HG02943 (cell line): ENCODE measurements around the gene CSRP1.
"Not testable (repeated sequence)": the region's sequence is repeated elsewhere in the genome, so short reads cannot be mapped to it uniquely, and the experiment has no call there.

ENCODE experiments used
- ATAC-seq: cut with Tn5 transposase; IDR thresholded peaks from one replicate; pipeline ENCODE4 v1.9.1; 2021; ENCODE audit warnings: mild to moderate bottlenecking, low read depth, moderate library complexity; ENCODE audit not compliant: unreplicated experiment

The CSRP1 gene

GRCh38 chr1:201481761-201482493, 25.0 kb downstream of the CSRP1 start:
- peak; percentile 73 for ATAC-seq

- ATAC-seq, result no peak
These were observed 25.9 kb downstream of the CSRP1 start for GRCh38 chr1:201481004-201481380.

GRCh38 chr1:201480231-201481003, 26.5 kb downstream of the CSRP1 start:
- peak; percentile 74 for ATAC-seq

GRCh38 chr1:201479201-201479730, 27.7 kb downstream of the CSRP1 start:
- no peak for ATAC-seq

- not testable (repeated sequence) for ATAC-seq
These were observed 28.3 kb downstream of the CSRP1 start for GRCh38 chr1:201478666-201479065.

GRCh38 chr1:201476670-201477344, 30.1 kb downstream of the CSRP1 start:
- no peak for ATAC-seq

GRCh38 chr1:201475915-201476669, 30.8 kb downstream of the CSRP1 start:
- no peak for ATAC-seq

- no peak for ATAC-seq
These were observed 31.8 kb downstream of the CSRP1 start for GRCh38 chr1:201475130-201475529.

GRCh38 chr1:201473296-201473695, 33.6 kb downstream of the CSRP1 start:
- ATAC-seq, result no peak

GRCh38 chr1:201472321-201472720, 34.6 kb downstream of the CSRP1 start:
- not testable (repeated sequence) for ATAC-seq

- ATAC-seq, result no peak
These were observed 35.2 kb downstream of the CSRP1 start for GRCh38 chr1:201471772-201472171.

GRCh38 chr1:201470581-201470980, 36.3 kb downstream of the CSRP1 start:
- no peak for ATAC-seq

GRCh38 chr1:201469645-201470074, 37.3 kb downstream of the CSRP1 start:
- ATAC-seq, result no peak

- ATAC-seq, result peak; percentile 64
These were observed 37.9 kb downstream of the CSRP1 start, which contains the start of gene PHLDA3 for GRCh38 chr1:201468844-201469644. PHLDA3 (minus strand) TSS chr1:201469188; CDS start chr1:201468786, 402 bp downstream.

GRCh38 chr1:201468501-201468843, 38.5 kb downstream of the CSRP1 start:
- peak; percentile 32 for ATAC-seq

- ATAC-seq, result no peak
These were observed 40.4 kb downstream of the CSRP1 start for GRCh38 chr1:201466492-201466891.

- no peak for ATAC-seq
These were observed 41.1 kb downstream of the CSRP1 start for GRCh38 chr1:201465698-201466290.

GRCh38 chr1:201463071-201463552, 43.8 kb downstream of the CSRP1 start:
- ATAC-seq, result no peak
